ENCODE data around the gene ANKS1A. TPM values are rescaled to one million over a fixed set of nuclear protein-coding genes. Genes with fewer than 3 reads are reported as not detected.

Gene ANKS1A
- total RNA-seq, 1 experiment from 2014 or later, result 14.4 TPM

DNA sequence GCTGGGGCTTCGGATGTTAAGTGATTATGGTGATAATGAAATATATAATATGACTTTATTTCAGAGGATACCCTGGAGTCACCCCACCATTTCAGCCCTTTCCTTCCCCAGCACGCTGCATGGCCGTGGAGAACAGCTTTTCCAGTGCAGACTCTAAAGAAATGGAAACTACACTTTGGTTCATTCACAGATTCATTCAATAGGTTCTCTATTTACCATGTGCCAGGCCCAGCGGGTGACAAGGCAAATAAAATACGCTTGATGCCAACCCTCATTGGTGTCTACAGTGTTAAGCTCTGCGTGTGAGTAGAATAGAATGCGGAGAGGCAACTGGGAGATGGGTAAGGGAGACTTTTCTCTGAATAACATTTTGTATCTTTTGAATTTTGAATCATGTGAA, 162.3 kb downstream of the ANKS1A start:
- ChIA-PET POLR2A (no interaction called here), CTCF (no interaction called here)
- BruUV-seq (replicated peaks), result no TSS peak
- Histone ChIP-seq H3K27me3 (ENCODE audit: control insufficient read depth, insufficient read depth, low read length) (no peaks in the 10 kb centered on the region), H3K27ac (ENCODE audit: low read length) (no peak overlapping the region), H3K36me3 (ENCODE audit: control insufficient read depth, insufficient read depth, low read length) (no peaks in the 10 kb centered on the region), H3K4me1 (ENCODE audit: control insufficient read depth, insufficient read depth, low read length) (peaks cover 5% of the 10 kb centered on the region), H3K4me3 (ENCODE audit: low read depth in 2 of 2, low read length in 2 of 2) (no peak overlapping the region), H3K9me3 (ENCODE audit: control insufficient read depth, insufficient read depth, low read depth, low read length) (no peaks in the 10 kb centered on the region)
- intact Hi-C loops (cut with micrococcal nuclease; ENCODE audit: unreplicated experiment), result no loop called here
- TF ChIP-seq SIN3A (IDR thresholded peaks at IDR 0.05; ENCODE audit: borderline replicate concordance, insufficient read depth, low read depth, low read length), result no peak
- TF ChIP-seq POLR2AphosphoS5 (IDR thresholded peaks at IDR 0.05; ENCODE audit: low read depth, low read length), result no peak
- TF ChIP-seq TCF7L2 (IDR thresholded peaks at IDR 0.05; ENCODE audit: low read depth, low read length), result no peak
- TF ChIP-seq, protein P1, sequence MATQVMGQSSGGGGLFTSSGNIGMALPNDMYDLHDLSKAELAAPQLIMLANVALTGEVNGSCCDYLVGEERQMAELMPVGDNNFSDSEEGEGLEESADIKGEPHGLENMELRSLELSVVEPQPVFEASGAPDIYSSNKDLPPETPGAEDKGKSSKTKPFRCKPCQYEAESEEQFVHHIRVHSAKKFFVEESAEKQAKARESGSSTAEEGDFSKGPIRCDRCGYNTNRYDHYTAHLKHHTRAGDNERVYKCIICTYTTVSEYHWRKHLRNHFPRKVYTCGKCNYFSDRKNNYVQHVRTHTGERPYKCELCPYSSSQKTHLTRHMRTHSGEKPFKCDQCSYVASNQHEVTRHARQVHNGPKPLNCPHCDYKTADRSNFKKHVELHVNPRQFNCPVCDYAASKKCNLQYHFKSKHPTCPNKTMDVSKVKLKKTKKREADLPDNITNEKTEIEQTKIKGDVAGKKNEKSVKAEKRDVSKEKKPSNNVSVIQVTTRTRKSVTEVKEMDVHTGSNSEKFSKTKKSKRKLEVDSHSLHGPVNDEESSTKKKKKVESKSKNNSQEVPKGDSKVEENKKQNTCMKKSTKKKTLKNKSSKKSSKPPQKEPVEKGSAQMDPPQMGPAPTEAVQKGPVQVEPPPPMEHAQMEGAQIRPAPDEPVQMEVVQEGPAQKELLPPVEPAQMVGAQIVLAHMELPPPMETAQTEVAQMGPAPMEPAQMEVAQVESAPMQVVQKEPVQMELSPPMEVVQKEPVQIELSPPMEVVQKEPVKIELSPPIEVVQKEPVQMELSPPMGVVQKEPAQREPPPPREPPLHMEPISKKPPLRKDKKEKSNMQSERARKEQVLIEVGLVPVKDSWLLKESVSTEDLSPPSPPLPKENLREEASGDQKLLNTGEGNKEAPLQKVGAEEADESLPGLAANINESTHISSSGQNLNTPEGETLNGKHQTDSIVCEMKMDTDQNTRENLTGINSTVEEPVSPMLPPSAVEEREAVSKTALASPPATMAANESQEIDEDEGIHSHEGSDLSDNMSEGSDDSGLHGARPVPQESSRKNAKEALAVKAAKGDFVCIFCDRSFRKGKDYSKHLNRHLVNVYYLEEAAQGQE (IDR thresholded peaks at IDR 0.05; ENCODE audit: insufficient read depth in 1 of 2, low read depth in 2 of 2, low read length in 1 of 2), result no peak
- TF ChIP-seq CTCF (IDR thresholded peaks at IDR 0.05), result no peak
- DNase-seq (ENCODE audit: low read depth, low spot score), result no peak
- in situ Hi-C loops (cut with HindIII; ENCODE audit: low pct_unique_long_range_greater_than_20kb, low sequenced_read_pairs), result no loop called here
- ATAC-seq, result no peak

DNA sequence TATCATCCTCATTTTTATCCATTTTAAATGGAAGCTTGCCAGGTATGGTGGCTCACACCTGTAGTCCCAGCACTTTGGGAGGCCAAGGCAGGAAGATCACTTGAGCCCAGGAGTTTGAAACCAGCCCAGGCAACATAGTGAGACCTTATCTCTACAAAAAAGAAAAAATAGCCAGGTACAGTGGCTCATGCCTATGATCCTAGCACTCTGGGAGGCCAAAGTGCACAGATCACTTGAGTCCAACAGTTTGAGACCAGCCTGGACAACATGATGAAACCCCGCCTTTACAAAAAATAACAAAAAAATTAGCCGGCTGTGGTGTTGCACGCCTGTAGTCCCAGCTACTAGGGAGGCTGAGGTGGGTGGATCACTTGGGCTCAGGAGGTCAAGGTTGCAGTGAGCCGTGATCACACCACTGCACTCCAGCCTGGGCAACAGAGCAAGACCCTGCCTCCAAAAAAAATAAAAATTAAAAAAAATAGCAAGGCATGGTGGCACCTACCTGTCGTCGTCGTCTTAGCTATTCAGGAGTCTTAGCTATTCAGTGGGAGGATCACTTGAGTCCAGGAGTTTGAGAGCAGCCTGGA, 163.0 kb downstream of the ANKS1A start:
- H3K27me3 ChIP-seq (ENCODE audit: control insufficient read depth, insufficient read depth, low read length), result no peaks in the 10 kb centered on the region
- DNase-seq (ENCODE audit: low read depth, low spot score) (no peak), ATAC-seq (no peak)
- ChIA-PET CTCF (interaction anchor here (0.7 kb wide), 1 partner anchor 205 kb away, joined by 3 read pairs; no protein-coding TSS in a partner anchor), POLR2A (no interaction called here)
- no TSS peak for BruUV-seq (replicated peaks)
- no peak overlapping the region for H3K4me3 ChIP-seq (ENCODE audit: low read depth in 2 of 2, low read length in 2 of 2)
- H3K9me3 ChIP-seq (ENCODE audit: control insufficient read depth, insufficient read depth, low read depth, low read length), result no peaks in the 10 kb centered on the region
- intact Hi-C loops (cut with micrococcal nuclease; ENCODE audit: unreplicated experiment), result no loop called here
- in situ Hi-C loops (cut with HindIII; ENCODE audit: low pct_unique_long_range_greater_than_20kb, low sequenced_read_pairs), result no loop called here
- H3K27ac ChIP-seq (ENCODE audit: low read length), result no peak overlapping the region
- H3K4me1 ChIP-seq (ENCODE audit: control insufficient read depth, insufficient read depth, low read length), result no peaks in the 10 kb centered on the region
- TF ChIP-seq SIN3A (IDR thresholded peaks at IDR 0.05; ENCODE audit: borderline replicate concordance, insufficient read depth, low read depth, low read length), result no peak
- no peak for TF ChIP-seq TCF7L2 (IDR thresholded peaks at IDR 0.05; ENCODE audit: low read depth, low read length)
- no peak for TF ChIP-seq POLR2AphosphoS5 (IDR thresholded peaks at IDR 0.05; ENCODE audit: low read depth, low read length)
- TF ChIP-seq CTCF (IDR thresholded peaks at IDR 0.05), result no peak
- TF ChIP-seq, protein P1 (IDR thresholded peaks at IDR 0.05; ENCODE audit: insufficient read depth in 1 of 2, low read depth in 2 of 2, low read length in 1 of 2), result no peak
- H3K36me3 ChIP-seq (ENCODE audit: control insufficient read depth, insufficient read depth, low read length), result no peaks in the 10 kb centered on the region
